ENCODE data around the gene CXCL10. TPM values are rescaled to one million over a fixed set of nuclear protein-coding genes. Genes with fewer than 3 reads are reported as not detected.
"Not testable (repeated sequence)": the region's sequence is repeated elsewhere in the genome, so short reads cannot be mapped to it uniquely, and the experiment has no call there.

Gene CXCL10
- total RNA-seq, 2 donors from 2014 or later, result 0.19 to 0.32 TPM

DNA sequence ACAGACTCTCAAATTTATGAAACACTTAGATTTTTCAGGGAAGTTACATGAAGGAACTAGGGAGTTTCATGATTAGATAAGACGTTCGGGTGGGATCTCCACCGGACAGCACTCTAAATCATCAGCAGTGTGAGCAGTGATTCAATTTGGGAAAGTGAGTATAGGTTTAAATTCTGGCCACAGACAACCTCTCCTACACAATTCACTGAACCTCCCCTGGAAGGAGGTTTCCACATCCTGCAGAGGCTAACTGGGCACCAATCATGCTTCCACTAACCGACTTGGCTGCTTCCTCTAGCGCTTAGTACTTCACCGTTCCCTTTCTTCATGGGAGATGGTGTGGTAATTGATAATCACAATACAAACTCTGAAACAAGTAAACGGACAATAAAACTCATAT is 21.6 kb downstream of the CXCL10 start:
- no peak for DNase-seq (ENCODE audit: low spot score)
- intact Hi-C loops (cut with DNase I), result no loop called here

DNA sequence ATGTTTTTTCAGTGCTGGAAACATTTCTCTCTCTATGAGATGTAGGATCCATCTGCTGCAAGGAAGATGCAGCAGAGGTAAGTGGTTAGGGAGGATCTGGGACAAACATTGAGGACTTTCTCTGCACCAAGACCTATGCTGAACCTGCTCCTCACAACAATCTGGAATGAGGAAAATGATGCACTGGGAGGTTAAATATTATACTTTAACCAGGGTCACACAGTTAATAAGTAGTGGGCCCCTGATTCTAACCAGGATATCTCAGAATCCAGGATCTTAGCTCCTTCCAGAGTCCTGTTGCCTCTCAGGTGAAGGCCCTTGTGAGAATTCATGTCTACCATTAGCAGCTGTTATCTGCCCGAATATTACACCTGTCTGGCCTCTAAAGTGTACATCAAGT is 23.0 kb downstream of the CXCL10 start:
- intact Hi-C loops (cut with DNase I), result no loop called here
- no peak for DNase-seq (ENCODE audit: low spot score)

DNA sequence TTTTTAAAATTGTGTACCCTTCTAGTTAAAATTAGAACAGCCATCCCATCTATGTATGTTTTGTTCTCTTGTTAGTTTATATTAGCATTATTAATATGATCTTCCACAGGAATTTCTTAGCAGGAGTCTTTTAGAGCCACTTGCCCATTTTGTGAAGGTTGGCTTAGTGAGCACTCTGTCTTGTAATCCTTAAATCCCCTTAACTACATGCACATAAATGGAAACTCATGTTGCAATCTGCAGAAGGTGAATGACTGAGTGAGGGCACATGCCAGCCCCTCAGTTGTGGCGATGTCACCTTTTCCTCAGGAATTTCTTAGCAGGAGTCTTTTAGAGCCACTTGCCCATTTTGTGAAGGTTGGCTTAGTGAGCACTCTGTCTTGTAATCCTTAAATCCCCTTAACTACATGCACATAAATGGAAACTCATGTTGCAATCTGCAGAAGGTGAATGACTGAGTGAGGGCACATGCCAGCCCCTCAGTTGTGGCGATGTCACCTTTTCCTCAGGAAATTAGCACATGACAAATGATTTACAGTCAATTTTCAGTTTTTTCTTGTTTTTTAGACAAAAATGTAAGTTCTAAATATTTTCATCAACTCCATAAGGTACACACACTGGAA is 24.7 kb downstream of the CXCL10 start:
- intact Hi-C loops (cut with DNase I), result loop anchor here (5.0 kb wide), 2 partner anchors 69 to 74 kb away; partner anchors contain the start of gene ART3 (in 1 of the 2)
- DNase-seq (ENCODE audit: low spot score), result not testable (repeated sequence)

DNA sequence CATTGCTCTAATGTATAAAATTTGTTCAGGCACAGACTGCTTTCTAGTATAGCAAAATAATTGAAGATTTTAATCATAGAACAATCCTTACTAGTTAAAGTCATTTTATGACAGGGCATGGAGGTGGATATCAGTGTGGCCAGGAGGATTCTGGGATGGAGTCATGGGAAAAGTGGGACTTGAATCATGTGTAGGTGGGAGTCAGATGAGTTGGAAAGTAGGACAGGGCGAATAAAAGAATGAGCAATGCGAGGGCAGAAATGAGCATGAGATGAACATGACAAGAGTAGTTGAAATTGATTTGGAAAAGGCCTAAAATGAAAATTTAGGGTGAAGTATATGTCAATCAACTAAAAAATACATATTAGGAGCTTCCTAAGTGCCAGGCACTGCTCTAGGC is 25.4 kb downstream of the CXCL10 start:
- intact Hi-C loops (cut with DNase I), result loop anchor here (5.0 kb wide), 2 partner anchors 69 to 74 kb away; partner anchors contain the start of gene ART3 (in 1 of the 2)
- no peak for DNase-seq (ENCODE audit: low spot score)

DNA sequence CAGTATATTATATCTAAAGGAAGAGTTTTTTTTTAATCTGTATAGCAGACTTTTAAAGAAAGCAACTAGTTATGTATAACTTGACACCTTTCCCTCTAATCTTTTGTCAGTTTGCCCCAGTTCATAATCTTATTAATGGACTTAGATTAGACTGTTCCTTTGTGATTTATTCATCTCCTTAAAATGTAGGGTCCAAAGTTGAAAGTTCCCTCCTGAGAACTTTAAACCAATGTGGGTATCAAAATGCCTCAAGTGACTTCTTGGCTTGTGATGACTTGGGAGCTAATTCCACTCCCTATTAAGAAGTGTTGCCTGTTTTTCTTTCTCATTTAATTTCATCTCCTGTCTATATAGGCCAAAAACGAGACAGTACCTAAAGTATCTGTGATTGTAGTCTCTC is 26.2 kb downstream of the CXCL10 start:
- intact Hi-C loops (cut with DNase I), result loop anchor here (5.0 kb wide), 2 partner anchors 70 to 75 kb away; partner anchors contain the start of gene ART3 (in 1 of the 2)
- no peak for DNase-seq (ENCODE audit: low spot score)

DNA sequence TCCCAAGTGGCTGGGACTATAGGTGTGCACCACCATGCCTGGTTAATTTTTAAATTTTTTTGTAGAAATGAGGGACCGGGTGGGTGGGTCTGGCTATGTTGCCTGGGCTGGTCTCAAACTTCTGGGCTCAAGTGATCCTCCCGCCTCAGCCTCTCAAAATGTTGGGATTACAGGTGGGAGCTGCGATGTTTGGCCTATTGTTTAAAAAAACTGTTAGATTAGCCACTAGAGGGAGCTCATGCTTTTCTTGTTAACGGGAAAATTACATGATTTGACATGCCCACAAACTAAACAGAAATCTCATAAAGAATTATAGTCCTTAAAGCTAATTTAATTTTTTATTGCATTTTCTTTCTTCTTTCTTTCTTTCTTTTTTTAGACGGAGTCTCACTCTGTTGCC is 27.6 kb downstream of the CXCL10 start:
- intact Hi-C loops (cut with DNase I), result loop anchor here (5.0 kb wide), 2 partner anchors 72 to 77 kb away; partner anchors contain the start of gene ART3 (in 1 of the 2)
- DNase-seq (ENCODE audit: low spot score), result no peak

DNA sequence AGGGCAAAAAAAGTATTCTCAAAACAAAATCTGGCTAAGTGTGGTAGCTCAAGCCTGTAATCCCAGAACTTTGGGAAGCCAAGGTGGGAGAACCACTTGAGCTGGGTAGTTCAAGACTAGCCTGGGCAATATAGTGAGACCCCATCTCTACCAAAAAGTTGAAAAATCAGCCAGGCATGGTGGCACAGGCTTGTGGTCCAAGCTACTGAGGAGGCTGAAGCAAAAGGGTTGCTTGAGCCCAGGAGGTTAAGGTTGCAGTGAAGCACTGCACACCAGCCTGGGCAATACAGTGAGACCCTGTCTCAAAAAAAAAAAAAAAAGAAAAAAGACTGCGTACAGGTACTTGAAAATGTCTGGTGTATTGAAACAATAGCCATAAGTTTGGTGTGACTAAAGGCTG is 30.8 kb downstream of the CXCL10 start:
- intact Hi-C loops (cut with DNase I), result no loop called here

DNA sequence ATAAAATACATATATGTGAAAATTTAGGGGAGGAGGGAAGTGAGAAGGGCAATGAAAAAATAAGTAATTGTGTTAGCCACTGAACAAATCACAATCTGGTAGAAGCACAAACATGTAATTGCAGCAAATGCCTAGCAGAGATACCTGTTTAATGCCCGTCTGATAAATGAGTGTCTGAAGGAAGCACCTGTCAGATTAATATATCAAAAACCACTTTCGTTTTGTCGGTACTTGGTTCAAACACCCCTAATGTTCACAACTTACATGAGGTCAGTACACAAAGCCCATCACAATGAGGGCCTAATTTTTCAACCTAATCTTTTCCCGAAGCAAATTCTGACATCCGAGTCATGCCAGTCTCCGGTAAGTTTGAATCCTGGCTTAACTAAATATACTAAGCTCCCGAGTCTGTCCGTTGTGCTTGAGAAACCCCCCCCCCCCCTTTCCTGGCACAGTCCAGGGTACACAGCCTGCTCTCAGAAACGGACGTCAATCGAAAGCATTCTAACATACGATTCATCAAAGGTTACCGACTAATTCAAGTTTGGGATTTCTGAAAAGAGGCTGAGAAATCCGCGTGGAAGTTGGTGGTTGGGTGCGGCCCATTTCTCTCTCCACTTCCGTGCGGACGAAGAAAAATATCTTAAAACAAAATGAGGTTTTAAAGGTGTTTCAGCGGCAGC is 33.3 kb downstream of the CXCL10 start:
- no peak for DNase-seq (ENCODE audit: low spot score)
- intact Hi-C loops (cut with DNase I), result no loop called here

More for the DNA sequence above, 30.8 kb downstream of the CXCL10 start:
- DNase-seq (ENCODE audit: low spot score), result no peak

DNA sequence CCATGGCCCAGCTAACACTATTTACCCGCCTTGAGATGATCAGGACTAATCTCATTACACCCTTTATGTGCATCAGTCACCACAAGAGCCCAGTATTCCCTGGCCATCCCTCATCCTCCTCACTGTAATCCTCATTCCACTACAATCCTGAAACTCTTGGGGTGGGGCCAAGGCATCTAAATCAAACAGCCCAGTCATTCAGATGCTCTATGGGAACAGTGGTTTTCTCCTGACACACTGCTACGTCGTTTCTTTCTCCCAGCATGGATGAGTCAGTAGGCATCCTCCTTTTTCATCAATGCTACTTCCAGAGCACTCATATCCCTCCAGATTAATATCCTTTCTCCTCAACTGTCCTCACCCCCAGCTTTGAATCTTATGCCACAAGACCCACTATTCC is 38.2 kb downstream of the CXCL10 start:
- DNase-seq (ENCODE audit: low spot score), result no peak

DNA sequence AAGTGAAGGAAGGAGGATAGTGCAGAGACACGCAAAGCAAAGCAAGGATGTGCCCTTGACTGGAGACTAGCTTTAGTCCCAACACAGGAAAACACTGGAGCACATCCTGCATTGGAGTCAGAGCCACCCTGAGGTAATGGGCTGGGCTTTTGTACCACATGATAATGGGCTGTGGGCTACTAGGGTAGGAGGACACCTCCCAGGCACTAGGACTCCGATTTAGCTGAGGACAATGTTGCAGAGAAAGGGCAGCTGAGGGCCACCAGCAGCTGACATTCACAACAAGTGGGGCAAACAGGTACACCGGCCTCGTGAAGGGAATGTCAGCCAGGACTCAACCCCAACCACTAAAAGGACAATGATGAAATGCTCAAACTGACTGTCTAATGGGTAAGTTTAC is 42.7 kb downstream of the CXCL10 start:
- no peak for DNase-seq (ENCODE audit: low spot score)
- intact Hi-C loops (cut with DNase I), result no loop called here

More for the DNA sequence above, 38.2 kb downstream of the CXCL10 start:
- intact Hi-C loops (cut with DNase I), result no loop called here

DNA sequence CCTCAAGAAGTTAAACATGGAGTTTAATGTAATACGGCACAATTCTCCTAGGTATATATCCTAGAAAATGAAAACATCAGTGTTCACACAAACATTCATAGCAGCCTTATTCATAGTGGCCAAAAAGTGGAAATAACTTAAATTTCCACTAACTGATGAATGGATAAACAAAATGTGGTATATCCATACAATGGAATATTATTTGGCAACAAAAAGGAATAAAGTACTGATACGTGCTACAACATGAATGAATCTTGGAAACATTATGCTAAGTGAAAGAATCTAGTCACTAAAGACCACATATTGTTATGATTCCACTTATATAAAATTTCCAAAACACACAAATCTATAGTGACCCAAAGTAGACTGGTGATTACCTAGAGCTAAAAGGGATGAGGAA is 47.1 kb downstream of the CXCL10 start:
- DNase-seq (ENCODE audit: low spot score), result no peak
- intact Hi-C loops (cut with DNase I), result no loop called here

DNA sequence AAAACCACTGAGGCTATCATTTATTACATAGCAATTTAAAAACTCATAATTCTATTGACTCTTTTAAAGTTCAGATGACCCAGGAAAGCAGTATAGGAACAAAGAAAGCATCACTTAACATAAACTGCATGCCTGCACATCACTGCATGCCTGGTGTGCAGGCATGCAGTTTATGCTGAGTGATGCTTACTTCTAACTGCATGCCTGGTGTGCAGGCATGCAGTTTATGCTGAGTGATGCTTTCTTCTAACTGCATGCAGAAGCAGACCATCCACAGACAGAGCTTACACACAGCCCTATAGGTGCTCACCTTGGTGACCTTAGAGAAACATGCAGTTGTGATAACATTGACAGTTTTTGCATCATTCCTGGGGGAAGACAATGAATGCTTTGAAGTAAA is 49.5 kb downstream of the CXCL10 start:
- no peak for DNase-seq (ENCODE audit: low spot score)
- intact Hi-C loops (cut with DNase I), result no loop called here

Other genes starting within 250 kb of the CXCL10 start
- not detected for gene PPEF2, start 121.0 kb downstream of the CXCL10 start, total RNA-seq
- 10 to 100 TPM; 17.2 to 40.4 TPM for gene NAAA, start 82.5 kb downstream of the CXCL10 start, total RNA-seq
- 10 to 100 TPM; 39.8 to 46.4 TPM for gene SDAD1, start 32.6 kb downstream of the CXCL10 start, total RNA-seq
- 1 to 10 TPM in 1 of 2 donors, under 1 TPM in 1; 0.56 to 2.1 TPM for gene CXCL9, start 16.0 kb downstream of the CXCL10 start, total RNA-seq
- gene CXCL11, start 12.6 kb upstream of the CXCL10 start, total RNA-seq, result under 1 TPM in 1 of 2 donors, not detected in 1; 0.14 TPM
- gene ART3, start 51.2 kb upstream of the CXCL10 start, total RNA-seq, result under 1 TPM in 1 of 2 donors, not detected in 1; 0.37 TPM
- gene NUP54, start 124.9 kb upstream of the CXCL10 start, total RNA-seq, result 10 to 100 TPM; 32.9 to 39.5 TPM
- gene SCARB2, start 190.3 kb upstream of the CXCL10 start, total RNA-seq, result 100 to 1,000 TPM; 159 to 169 TPM
- 1 to 10 TPM; 1.4 TPM for gene FAM47E, start 228.2 kb upstream of the CXCL10 start, total RNA-seq